CD4-positive, alpha-beta memory T cell (primary cell): Measurements from ENCODE around the gene NKX2-2. TPM values are rescaled to one million over a fixed set of nuclear protein-coding genes. Genes with fewer than 3 reads are reported as not detected.

ENCODE experiments used
- CTCF ChIA-PET: fragments of 350-600 bp; sonication (Branson Sonifier 250); formaldehyde crosslinking; loops from one replicate; lab custom pipeline; 2021; ENCODE audit warnings: inconsistent platforms; ENCODE audit not compliant: partially characterized antibody; lab: Charles Lee
- POLR2A ChIA-PET: fragments of 350-600 bp; sonication (Branson Sonifier 250); formaldehyde crosslinking; loops from one replicate; lab custom pipeline; 2021; ENCODE audit not compliant: partially characterized antibody; lab: Charles Lee
- DNase-seq, 5 donors: peaks; one replicate each; pipeline versions ENCODE4 v3.0.0 to v3.0.0-alpha.2; 2020 to 2022; ENCODE audit warnings: mixed read lengths in 1 of 5
- H3K27ac ChIP-seq: one replicate; pipeline ENCODE4 v1.7.0; 2013; ENCODE audit warnings: low read depth, low read length
- H3K27me3 ChIP-seq: 2 replicates; pipeline ENCODE4 v1.7.0; 2013; ENCODE audit warnings: mild to moderate bottlenecking, low read length, moderate library complexity; ENCODE audit not compliant: insufficient read depth
- H3K36me3 ChIP-seq: 2 replicates; pipeline ENCODE4 v1.7.0; 2013; ENCODE audit warnings: mild to moderate bottlenecking, low read length, moderate library complexity; ENCODE audit not compliant: insufficient read depth
- H3K4me1 ChIP-seq: 2 replicates; pipeline ENCODE4 v1.7.0; 2013; ENCODE audit warnings: mild to moderate bottlenecking, low read length, moderate library complexity; ENCODE audit not compliant: insufficient read depth
- H3K4me3 ChIP-seq, 2 donors: one replicate each; pipeline ENCODE4 v1.7.0; 2013; ENCODE audit warnings: low read length in 2 of 2, mild to moderate bottlenecking in 1 of 2
- H3K9me3 ChIP-seq, 2 donors: one replicate each; pipeline ENCODE4 v1.7.0; 2013; ENCODE audit warnings: low read length in 2 of 2, control low read depth in 1 of 2; ENCODE audit not compliant: control insufficient read depth in 1 of 2
- H3K27ac Mint-ChIP-seq, 7 donors: one replicate each; pipeline ENCODE4 v1.8.0; 2020 to 2021; ENCODE audit warnings: mixed read lengths in 7 of 7, mild to moderate bottlenecking in 6 of 7, inconsistent platforms in 3 of 7, moderate library complexity in 3 of 7
- H3K27me3 Mint-ChIP-seq, 2 donors: one replicate each; pipeline ENCODE4 v1.8.0; 2020 to 2021; ENCODE audit warnings: mixed read lengths in 2 of 2
- H3K36me3 Mint-ChIP-seq, 2 donors: one replicate each; pipeline ENCODE4 v1.8.0; 2020 to 2021; ENCODE audit warnings: mixed read lengths in 2 of 2, inconsistent platforms in 1 of 2, mild to moderate bottlenecking in 1 of 2
- H3K4me1 Mint-ChIP-seq, 4 donors: one replicate each; pipeline ENCODE4 v1.8.0; 2020 to 2021; ENCODE audit warnings: mixed read lengths in 4 of 4, mild to moderate bottlenecking in 1 of 4
- H3K4me3 Mint-ChIP-seq, 8 donors: one replicate each; pipeline ENCODE4 v1.8.0; 2020 to 2021; ENCODE audit warnings: mixed read lengths in 8 of 8, mild to moderate bottlenecking in 7 of 8, moderate library complexity in 6 of 8, inconsistent platforms in 3 of 8
- H3K9me3 Mint-ChIP-seq, 8 donors: one replicate each; pipeline ENCODE4 v1.8.0; 2020 to 2021; ENCODE audit warnings: mixed read lengths in 8 of 8, mild to moderate bottlenecking in 5 of 8, inconsistent platforms in 3 of 8, moderate library complexity in 1 of 8
- intact Hi-C: fragments of 100-400 bp; cut with micrococcal nuclease; formaldehyde crosslinking; loops from one replicate; pipeline ENCODE4 v1.15.1; 2023
- polyA plus RNA-seq, 2 donors: library from polyadenylated mRNA; unstranded; fragments of 300-500 nt; fragmentation: Illumina TruSeq; gene quantifications; one replicate each; pipeline ENCODE4 v1.2.3, GENCODE V29; 2021
- total RNA-seq, 2 experiments: library from RNA; stranded (reverse); gene quantifications; one replicate each; pipeline ENCODE4 v1.2.3, GENCODE V29; 2021

Gene NKX2-2
- total and polyA plus RNA-seq, 4 experiments from 2014 or later = not detected

DNA sequence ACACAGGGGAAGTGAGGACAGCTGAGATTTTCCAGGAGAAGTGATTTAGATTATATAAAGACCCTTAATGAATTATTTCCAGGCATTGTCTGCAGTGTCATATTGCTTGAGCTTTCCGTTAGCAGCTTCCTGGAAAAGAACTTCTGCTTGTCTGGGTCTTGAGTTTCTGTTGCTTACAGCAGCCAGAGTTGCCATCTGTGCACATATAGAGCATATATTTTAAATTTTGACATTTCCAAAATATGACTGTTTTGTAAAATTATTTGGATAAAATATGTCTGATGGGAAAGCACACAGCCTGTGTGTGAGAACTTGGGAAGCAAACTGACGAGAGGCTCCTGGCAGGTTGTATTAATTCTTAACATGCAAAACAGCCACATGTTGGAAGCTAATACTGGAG, 21.0 kb upstream of the NKX2-2 start:
- H3K27me3 ChIP-seq = no peaks in the 10 kb centered on the region
- H3K4me3 ChIP-seq = no peak overlapping the region
- H3K27ac ChIP-seq = no peak overlapping the region
- intact Hi-C loops = no loop called here
- H3K9me3 Mint-ChIP-seq = no peaks in the 10 kb centered on the region
- H3K4me1 Mint-ChIP-seq = peaks cover 0 to 3% (median 1%) of the 10 kb centered on the region in 4 donors
- no peaks in the 10 kb centered on the region for H3K9me3 ChIP-seq
- ChIA-PET POLR2A (no interaction called here), CTCF (interaction anchor here (1.3 to 2.8 kb wide), 2 partner anchors 36 to 88 kb away, joined by 3 to 14 read pairs; no protein-coding TSS in a partner anchor)
- no peaks in the 10 kb centered on the region for H3K36me3 ChIP-seq
- no peak for DNase-seq
- H3K36me3 Mint-ChIP-seq = no peaks in the 10 kb centered on the region
- H3K27ac Mint-ChIP-seq = peak overlapping the region in 1 of 7 donors; percentile 40
- peaks cover 5 to 18% of the 10 kb centered on the region in 2 donors for H3K27me3 Mint-ChIP-seq
- no peaks in the 10 kb centered on the region for H3K4me1 ChIP-seq
- no peak overlapping the region for H3K4me3 Mint-ChIP-seq

DNA sequence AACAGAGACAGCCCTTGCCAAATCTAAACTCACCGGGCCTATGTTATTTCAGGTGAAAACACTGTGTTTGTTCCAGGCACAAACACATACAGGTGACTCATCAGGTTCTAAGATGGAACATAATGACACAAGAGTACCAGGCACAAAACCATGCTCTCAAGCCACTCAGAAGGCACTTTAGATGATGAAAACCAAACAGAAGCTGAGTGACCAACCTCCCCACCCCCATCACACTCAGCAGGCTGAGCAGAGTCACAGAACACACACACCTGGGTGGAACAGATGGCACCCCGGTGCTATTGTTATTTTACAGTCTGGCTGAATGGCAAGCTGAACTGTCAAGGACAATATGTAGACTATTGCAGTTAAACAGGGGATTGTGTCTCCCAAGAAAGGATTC, 20.6 kb upstream of the NKX2-2 start:
- Histone ChIP-seq H3K4me3 (no peak overlapping the region), H3K4me1 (no peaks in the 10 kb centered on the region), H3K27ac (no peak overlapping the region), H3K27me3 (no peaks in the 10 kb centered on the region), H3K36me3 (no peaks in the 10 kb centered on the region), H3K9me3 (no peaks in the 10 kb centered on the region)
- DNase-seq = no peak
- intact Hi-C loops = no loop called here
- Mint-ChIP-seq H3K27me3 (peaks cover 4 to 16% of the 10 kb centered on the region in 2 donors), H3K4me3 (no peak overlapping the region), H3K36me3 (no peaks in the 10 kb centered on the region), H3K27ac (peak overlapping the region in 1 of 7 donors; percentile 40), H3K4me1 (peaks cover 0 to 5% (median 3%) of the 10 kb centered on the region in 4 donors), H3K9me3 (no peaks in the 10 kb centered on the region)
- POLR2A ChIA-PET = no interaction called here
- CTCF ChIA-PET = interaction anchor here (1.3 to 2.8 kb wide), 2 partner anchors 37 to 88 kb away, joined by 3 to 14 read pairs; no protein-coding TSS in a partner anchor

DNA sequence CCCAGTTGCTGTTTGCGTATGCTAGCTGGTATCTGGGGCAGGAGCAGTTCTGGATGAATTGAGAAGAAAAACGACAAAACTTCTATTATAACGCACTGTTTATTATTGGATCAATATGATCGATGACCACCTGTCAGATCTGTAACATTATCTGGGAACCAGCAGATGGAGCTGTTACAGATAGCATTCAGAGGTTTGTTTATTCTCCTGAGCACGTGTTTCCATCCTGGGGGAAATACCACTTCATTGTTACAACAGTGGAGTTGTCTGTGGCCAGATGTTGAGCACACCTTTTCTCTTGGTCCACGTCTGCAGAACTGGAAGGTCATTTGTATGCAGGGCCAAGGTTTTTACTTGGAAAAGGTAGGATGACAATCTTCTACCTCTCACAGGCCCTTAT, 16.0 kb upstream of the NKX2-2 start:
- POLR2A ChIA-PET = interaction anchor here (0.8 to 1.6 kb wide), 4 partner anchors 21 to 45 kb away, joined by 3 to 13 read pairs (median 8); no protein-coding TSS in a partner anchor
- Mint-ChIP-seq H3K27me3 (peaks cover 18 to 35% of the 10 kb centered on the region in 2 donors), H3K9me3 (no peaks in the 10 kb centered on the region), H3K27ac (peak overlapping the region in 1 of 7 donors; percentile 49), H3K4me1 (peaks cover 0 to 5% (median 3%) of the 10 kb centered on the region in 4 donors), H3K4me3 (no peak overlapping the region), H3K36me3 (no peaks in the 10 kb centered on the region)
- intact Hi-C loops = loop anchor here (1.0 to 2.0 kb wide), 4 partner anchors 19 to 85 kb away; no protein-coding TSS in a partner anchor
- Histone ChIP-seq H3K9me3 (no peaks in the 10 kb centered on the region), H3K27me3 (peaks cover 13% of the 10 kb centered on the region), H3K27ac (no peak overlapping the region), H3K36me3 (no peaks in the 10 kb centered on the region), H3K4me3 (no peak overlapping the region), H3K4me1 (no peaks in the 10 kb centered on the region)
- CTCF ChIA-PET = interaction anchor here (0.6 to 3.4 kb wide), 17 partner anchors 8 to 294 kb away, joined by 3 to 136 read pairs (median 5); no protein-coding TSS in a partner anchor
- no peak for DNase-seq

DNA sequence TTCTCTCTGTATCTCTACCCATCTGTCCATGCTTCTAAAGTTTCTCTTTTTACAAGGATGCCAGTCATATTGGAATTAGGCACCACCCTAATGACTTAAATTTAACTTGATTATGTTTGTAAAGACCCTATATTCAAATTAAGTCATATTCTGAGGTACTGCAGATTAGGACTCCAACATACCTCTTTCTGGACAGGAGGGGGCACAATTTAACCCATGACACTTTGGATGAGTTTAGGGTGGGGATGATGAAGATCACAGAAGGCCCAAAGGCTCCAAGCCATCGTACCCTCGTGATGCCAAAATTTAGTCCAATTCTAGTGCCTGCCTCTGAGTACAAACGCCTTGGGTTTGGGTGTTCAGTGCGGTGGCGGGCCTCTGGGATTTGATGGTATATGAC, 15.0 kb upstream of the NKX2-2 start:
- peaks cover 23 to 43% of the 10 kb centered on the region in 2 donors for H3K27me3 Mint-ChIP-seq
- H3K4me3 Mint-ChIP-seq = no peak overlapping the region
- Histone ChIP-seq H3K27ac (no peak overlapping the region), H3K27me3 (peaks cover 22% of the 10 kb centered on the region), H3K9me3 (no peaks in the 10 kb centered on the region), H3K4me1 (no peaks in the 10 kb centered on the region), H3K36me3 (no peaks in the 10 kb centered on the region), H3K4me3 (no peak overlapping the region)
- no peak for DNase-seq
- H3K27ac Mint-ChIP-seq = no peak overlapping the region
- H3K4me1 Mint-ChIP-seq = peaks cover 3 to 5% (median 4%) of the 10 kb centered on the region in 4 donors
- CTCF ChIA-PET = interaction anchor here (0.6 to 3.4 kb wide), 13 partner anchors 7 to 294 kb away, joined by 3 to 136 read pairs (median 6); no protein-coding TSS in a partner anchor
- intact Hi-C loops = loop anchor here (1.0 kb wide), 1 partner anchor 86 kb away; no protein-coding TSS in a partner anchor
- no peaks in the 10 kb centered on the region for H3K9me3 Mint-ChIP-seq
- POLR2A ChIA-PET = interaction anchor here (0.8 to 1.6 kb wide), 3 partner anchors 22 to 43 kb away, joined by 3 to 13 read pairs (median 13); no protein-coding TSS in a partner anchor
- H3K36me3 Mint-ChIP-seq = no peaks in the 10 kb centered on the region

DNA sequence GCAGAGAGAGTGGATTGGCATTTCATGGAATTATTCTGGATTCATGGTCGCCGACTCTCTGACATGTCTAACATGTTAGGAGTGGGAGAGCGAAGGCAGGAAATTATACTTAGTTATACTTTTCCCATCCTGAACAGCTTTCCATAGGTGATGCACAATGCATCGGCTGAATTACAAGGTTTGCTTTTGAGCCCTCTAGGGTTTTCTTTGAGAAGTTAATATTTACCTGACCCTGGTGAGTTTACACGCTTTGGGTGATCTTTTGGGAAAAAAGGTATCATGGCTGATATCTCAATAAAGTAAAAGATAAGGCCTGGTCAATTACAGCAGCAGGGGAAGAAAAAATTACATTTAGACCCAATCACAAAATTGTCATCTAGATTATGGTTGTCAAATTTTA, 14.0 kb upstream of the NKX2-2 start:
- Mint-ChIP-seq H3K9me3 (no peaks in the 10 kb centered on the region), H3K4me1 (peaks cover 6 to 14% (median 10%) of the 10 kb centered on the region in 4 donors), H3K27ac (no peak overlapping the region), H3K36me3 (no peaks in the 10 kb centered on the region), H3K4me3 (no peak overlapping the region), H3K27me3 (peaks cover 33 to 44% of the 10 kb centered on the region in 2 donors)
- ChIA-PET POLR2A (interaction anchor here (1.5 kb wide), 1 partner anchor 30 kb away, joined by 6 read pairs; no protein-coding TSS in a partner anchor), CTCF (interaction anchor here (2.3 to 3.4 kb wide), 2 partner anchors 19 to 45 kb away, joined by 21 to 136 read pairs; no protein-coding TSS in a partner anchor)
- H3K9me3 ChIP-seq = no peaks in the 10 kb centered on the region
- no peak for DNase-seq
- intact Hi-C loops = no loop called here
- peaks cover 32% of the 10 kb centered on the region for H3K27me3 ChIP-seq
- no peak overlapping the region for H3K4me3 ChIP-seq
- no peaks in the 10 kb centered on the region for H3K36me3 ChIP-seq
- no peak overlapping the region for H3K27ac ChIP-seq
- H3K4me1 ChIP-seq = peaks cover 5% of the 10 kb centered on the region

DNA sequence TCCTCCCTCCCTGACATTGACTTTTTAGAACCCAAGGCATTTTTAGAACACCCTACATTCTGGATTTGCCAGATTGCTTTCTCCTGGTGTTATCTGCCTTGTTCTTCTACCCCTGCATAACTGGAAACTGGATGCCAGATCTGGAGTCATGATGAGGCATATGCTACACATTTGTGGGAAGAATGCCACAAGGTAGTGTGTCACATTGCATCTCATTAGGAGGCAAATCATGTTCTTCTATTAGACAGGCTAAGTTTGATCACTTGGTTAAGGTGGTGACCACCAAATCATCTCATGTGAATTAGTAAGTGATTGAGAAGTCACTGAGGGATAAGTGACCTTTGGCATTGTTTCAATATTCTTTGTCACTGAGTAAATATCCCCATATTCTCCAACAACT, 12.9 kb upstream of the NKX2-2 start:
- H3K9me3 Mint-ChIP-seq = no peaks in the 10 kb centered on the region
- H3K27ac Mint-ChIP-seq = no peak overlapping the region
- Histone ChIP-seq H3K4me1 (peaks cover 14% of the 10 kb centered on the region), H3K4me3 (no peak overlapping the region), H3K27me3 (peaks cover 36% of the 10 kb centered on the region), H3K9me3 (no peaks in the 10 kb centered on the region), H3K36me3 (no peaks in the 10 kb centered on the region), H3K27ac (no peak overlapping the region)
- DNase-seq = no peak
- CTCF ChIA-PET = no interaction called here
- intact Hi-C loops = no loop called here
- H3K4me3 Mint-ChIP-seq = no peak overlapping the region
- no peaks in the 10 kb centered on the region for H3K36me3 Mint-ChIP-seq
- POLR2A ChIA-PET = no interaction called here
- H3K4me1 Mint-ChIP-seq = peaks cover 8 to 16% (median 11%) of the 10 kb centered on the region in 4 donors
- peaks cover 33 to 39% of the 10 kb centered on the region in 2 donors for H3K27me3 Mint-ChIP-seq

- Histone ChIP-seq H3K27ac (no peak overlapping the region), H3K27me3 (peaks cover 60% of the 10 kb centered on the region), H3K4me1 (peaks cover 26% of the 10 kb centered on the region), H3K9me3 (no peaks in the 10 kb centered on the region), H3K4me3 (no peak overlapping the region), H3K36me3 (no peaks in the 10 kb centered on the region)
- ChIA-PET CTCF (interaction anchor here (1.3 to 2.8 kb wide), 3 partner anchors 19 to 664 kb away, joined by 3 to 21 read pairs (median 5); no protein-coding TSS in a partner anchor), POLR2A (no interaction called here)
- peaks cover 56 to 64% of the 10 kb centered on the region in 2 donors for H3K27me3 Mint-ChIP-seq
- H3K9me3 Mint-ChIP-seq = peaks cover 0 to 15% (median 0%) of the 10 kb centered on the region in 8 donors
- H3K4me1 Mint-ChIP-seq = peaks cover 7 to 34% (median 15%) of the 10 kb centered on the region in 4 donors
- peak overlapping the region in 3 of 8 donors; percentile 1 to 74 (median 52) for H3K4me3 Mint-ChIP-seq
- no peaks in the 10 kb centered on the region for H3K36me3 Mint-ChIP-seq
- DNase-seq = no peak
- peak overlapping the region in 2 of 7 donors; percentile 0 to 62 for H3K27ac Mint-ChIP-seq
- intact Hi-C loops = no loop called here
Measured at GRCh38 chr20:21523895-21524294, 10.0 kb upstream of the NKX2-2 start.
